HepG2 (cell line): Measurements from ENCODE around the gene DNAJC13. TPM values are rescaled to one million over a fixed set of nuclear protein-coding genes. Genes with fewer than 3 reads are reported as not detected.

Source experiments
- ATAC-seq: fragments of 200-7000 bp; cut with Tn5 transposase; 3 replicates; pipeline ENCODE4 v1.9.1; 2020; ENCODE audit warnings: mild to moderate bottlenecking, moderate library complexity
- BruUV-seq: library from RNA; stranded (reverse); fragments of 400-500 nt; replicated peaks from 2 replicates; lab custom pipeline; 2021; lab: Mats Ljungman, UMichigan
- CTCF ChIA-PET: fragments of 300-600 bp; formaldehyde crosslinking; extraction: SDS; loops from one replicate; lab custom pipeline; 2021; ENCODE audit warnings: low total read pairs, inconsistent platforms, low intra/inter-chr PET ratio; lab: Yijun Ruan, JAX
- POLR2A ChIA-PET: fragments of 350-600 bp; sonication (Branson Sonifier 250); formaldehyde crosslinking; loops from one replicate; lab custom pipeline; 2020; ENCODE audit warnings: antibody characterized with exemption, inconsistent platforms; lab: Yijun Ruan, JAX
- DNase-seq: peaks from one replicate; pipeline ENCODE4 v3.0.0-alpha.2; 2015; ENCODE audit warnings: low spot score
- FAIRE-seq: peaks from 3 replicates; lab custom pipeline; 2011; peaks lifted over from hg19 to GRCh38; lab: Jason Lieb, UNC
- H2AFZ ChIP-seq: one replicate; pipeline ENCODE4 v1.6.1; 2011; ENCODE audit warnings: low read length, inconsistent platforms
- H3K27ac ChIP-seq: fragments of 300-600 bp; 3 replicates; pipeline ENCODE4 v1.8.0; 2011; ENCODE audit warnings: mixed run types, mild to moderate bottlenecking, mixed read lengths, low read length, inconsistent platforms; ENCODE audit not compliant: insufficient read depth; ENCODE audit errors: extremely low read length
- H3K27me3 ChIP-seq, 2 experiments: fragments of 200-600 bp in 1 of 2; 2 replicates in 1 of 2; 3 replicates in 1 of 2; pipeline versions ENCODE4 v1.6.0 to v1.8.0; 2011; ENCODE audit warnings: low read length in 2 of 2, mild to moderate bottlenecking in 2 of 2, moderate library complexity in 2 of 2, inconsistent platforms in 1 of 2; ENCODE audit not compliant: insufficient read depth in 2 of 2, control insufficient read depth in 1 of 2
- H3K36me3 ChIP-seq, 2 experiments: fragments of 200-600 bp in 1 of 2; replicated peaks in 1 of 2; 2 replicates in 1 of 2; 3 replicates in 1 of 2; pipeline versions ENCODE4 v1.5.1 to v1.8.0; 2011; ENCODE audit warnings: low read length in 2 of 2, inconsistent platforms in 1 of 2; ENCODE audit not compliant: insufficient read depth in 2 of 2, control insufficient read depth in 1 of 2
- H3K4me1 ChIP-seq: 2 replicates; pipeline ENCODE4 v1.5.1; 2012; ENCODE audit warnings: low read length, inconsistent platforms; ENCODE audit not compliant: insufficient read depth
- H3K4me2 ChIP-seq: 2 replicates; pipeline ENCODE4 v1.6.0; 2011; ENCODE audit warnings: low read depth, low read length, inconsistent platforms
- H3K4me3 ChIP-seq, 3 experiments: fragments of 200-600 bp in 1 of 3; sonication (generic), shearing (Covaris generic) in 1 of 3; replicated peaks in 1 of 3; 2 replicates each; pipeline ENCODE4 v1.5.1; 2011 to 2016; ENCODE audit warnings: low read length in 3 of 3, inconsistent platforms in 2 of 3, low read depth in 2 of 3, mild to moderate bottlenecking in 2 of 3, control low read depth in 1 of 3, mixed read lengths in 1 of 3; ENCODE audit not compliant: insufficient read depth in 1 of 3
- H3K79me2 ChIP-seq: one replicate; pipeline ENCODE4 v1.6.1; 2011; ENCODE audit warnings: low read length, inconsistent platforms; ENCODE audit not compliant: insufficient read depth
- H3K9ac ChIP-seq: 2 replicates; pipeline ENCODE4 v1.6.0; 2011; ENCODE audit warnings: mild to moderate bottlenecking, low read depth, low read length, inconsistent platforms; ENCODE audit not compliant: insufficient read depth
- H3K9me3 ChIP-seq: 2 replicates; pipeline ENCODE4 v1.5.1; 2012; ENCODE audit warnings: mild to moderate bottlenecking, low read length
- H4K20me1 ChIP-seq: 2 replicates; pipeline ENCODE4 v1.6.0; 2011; ENCODE audit warnings: inconsistent platforms, mild to moderate bottlenecking, low read length, moderate library complexity; ENCODE audit not compliant: insufficient read depth
- EZH2 ChIP-seq: conservative IDR thresholded peaks from 2 replicates; pipeline ENCODE4 v1.6.1; 2012; ENCODE audit warnings: mild to moderate bottlenecking, low read depth, low read length, moderate library complexity
- JARID2 ChIP-seq: sonication (generic); formaldehyde crosslinking; IDR thresholded peaks from 2 replicates; pipeline ENCODE4 v1.8.1; 2023; ENCODE audit warnings: missing genetic modification reagents, inconsistent platforms; ENCODE audit not compliant: insufficient replicate concordance
- MYNN ChIP-seq: sonication (generic); formaldehyde crosslinking; IDR thresholded peaks from 2 replicates; pipeline ENCODE4 v1.4.0; 2020; ENCODE audit warnings: mild to moderate bottlenecking, low read depth, missing genetic modification reagents
- NBN ChIP-seq: fragments of 450-650 bp; conservative IDR thresholded peaks from 2 replicates; pipeline ENCODE4 v1.6.1; 2017
- NFIC ChIP-seq: IDR thresholded peaks from 2 replicates; pipeline ENCODE4 v1.6.1; 2012; ENCODE audit warnings: mild to moderate bottlenecking, low read length, inconsistent platforms
- POLR2G ChIP-seq: fragments of 200-400 bp; formaldehyde crosslinking; IDR thresholded peaks from 2 replicates; pipeline ENCODE4 v1.6.1; 2018; ENCODE audit warnings: mild to moderate bottlenecking, low read depth, low read length, moderate library complexity
- SKI ChIP-seq: fragments of 450-650 bp; IDR thresholded peaks from one replicate; pipeline ENCODE4 v1.6.1; 2018; ENCODE audit warnings: mild to moderate bottlenecking; ENCODE audit not compliant: partially characterized antibody
- TSC22D2 ChIP-seq: sonication (generic); formaldehyde crosslinking; IDR thresholded peaks from 2 replicates; pipeline ENCODE4 v1.5.1; 2020; ENCODE audit warnings: missing genetic modification reagents, mild to moderate bottlenecking, borderline replicate concordance
- ZFP36L1 ChIP-seq: sonication (generic); formaldehyde crosslinking; IDR thresholded peaks from 2 replicates; pipeline ENCODE4 v1.8.0; 2022; ENCODE audit warnings: mild to moderate bottlenecking, missing genetic modification reagents, moderate library complexity
- ZFP37 ChIP-seq: sonication (generic); formaldehyde crosslinking; IDR thresholded peaks from 2 replicates; pipeline ENCODE4 v1.4.0; 2020; ENCODE audit warnings: missing genetic modification reagents, borderline replicate concordance
- ZNF235 ChIP-seq: sonication (generic); formaldehyde crosslinking; IDR thresholded peaks from 2 replicates; pipeline ENCODE4 v1.8.1; 2023; ENCODE audit warnings: mild to moderate bottlenecking, missing genetic modification reagents, borderline replicate concordance
- ZNF563 ChIP-seq: sonication (generic); formaldehyde crosslinking; IDR thresholded peaks from 2 replicates; pipeline ENCODE4 v1.8.0; 2022; ENCODE audit warnings: mild to moderate bottlenecking, moderate library complexity, missing genetic modification reagents
- ZNF737 ChIP-seq: sonication (generic); formaldehyde crosslinking; IDR thresholded peaks from 2 replicates; pipeline ENCODE4 v1.5.0; 2020; ENCODE audit warnings: missing genetic modification reagents, mild to moderate bottlenecking, borderline replicate concordance
- WGBS: methylation state at CpG from one replicate; pipeline ENCODE4 v1.1.6; 2017; ENCODE audit warnings: low lambda C conversion rate; 5-methylcytosine and 5-hydroxymethylcytosine counted together
- in situ Hi-C: cut with HindIII; loops from 2 replicates; pipeline ENCODE4 v1.10.0; 2017; ENCODE audit warnings: low pct_unique_long_range_greater_than_20kb; ENCODE audit not compliant: extremely low pct_ligation_motif_present
- intact Hi-C: fragments of 100-400 bp; cut with micrococcal nuclease; formaldehyde crosslinking; loops from one replicate; pipeline ENCODE4 v1.10.0; 2022; ENCODE audit not compliant: unreplicated experiment
- polyA plus RNA-seq, 8 experiments: library from polyadenylated mRNA; depleted of rRNA in 3 of 8; stranded (reverse) in 7 of 8; unstranded in 1 of 8; fragments of >200 nt; fragmentation: Illumina TruSeq in 4 of 8; extraction: Trizol in 4 of 8; gene quantifications; 2 replicates each; pipeline versions ENCODE4 v1.2.1 to v1.2.3, GENCODE V29; 2011 to 2016; ENCODE audit warnings: low read depth in 4 of 8, missing spikeins in 1 of 8, mixed read lengths in 1 of 8; ENCODE audit not compliant: insufficient read depth in 1 of 8
- total RNA-seq, 5 experiments: library from RNA; depleted of rRNA; stranded (reverse); fragments of >200 nt; fragmentation: Illumina TruSeq; extraction: Trizol; gene quantifications; 2 replicates each; pipeline ENCODE4 v1.2.3, GENCODE V29; 2016; ENCODE audit warnings: low read depth in 1 of 5
- TF ChIP-seq, protein P1 (sequence below): sonication (generic); formaldehyde crosslinking; IDR thresholded peaks from 2 replicates; pipeline ENCODE4 v1.5.0; 2020; ENCODE audit warnings: missing genetic modification reagents
- TF ChIP-seq, protein P2 (sequence below): sonication (generic); formaldehyde crosslinking; IDR thresholded peaks from 2 replicates; pipeline ENCODE4 v1.5.1; 2020; ENCODE audit warnings: missing genetic modification reagents, mild to moderate bottlenecking, borderline replicate concordance

DNAJC13 gene
- total and polyA plus RNA-seq, 2 of the 13 experiments (the other 11 are each of a cell fraction or from before 2014, with no cell fraction given) = 9.1 to 26.2 TPM

DNA sequence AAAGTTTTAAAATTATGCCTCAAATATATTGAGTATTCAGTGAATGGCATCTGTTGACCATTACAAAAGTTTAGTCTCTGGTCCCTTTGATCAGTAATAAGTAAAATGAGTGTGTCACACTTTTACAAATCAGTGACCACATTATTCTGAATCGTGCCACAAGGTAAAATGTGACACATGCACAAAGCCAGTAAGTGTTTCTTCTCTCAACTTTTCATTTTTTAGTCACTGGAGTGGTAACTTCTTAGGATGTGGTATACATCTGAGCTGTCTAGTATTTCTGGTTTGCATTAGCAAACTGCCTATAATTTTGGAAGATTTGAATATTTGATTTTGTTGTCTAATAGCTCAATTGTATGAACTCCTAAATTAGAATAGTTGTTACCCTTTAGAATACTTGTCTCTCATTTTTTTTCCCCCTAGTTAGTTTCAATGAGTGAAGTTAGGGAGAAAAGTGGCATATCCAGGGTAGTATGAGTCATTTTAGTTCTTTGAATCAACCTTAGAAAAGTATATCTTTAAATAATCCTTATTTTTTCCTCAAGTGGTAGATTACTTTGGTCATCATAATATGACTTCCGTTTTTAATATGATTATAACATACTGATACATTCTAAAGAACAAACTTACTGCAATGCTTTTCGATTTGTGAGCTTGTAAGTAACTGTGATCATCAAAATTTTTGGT, 18.1 kb downstream of the DNAJC13 start:
- BruUV-seq = no TSS peak
- FAIRE-seq = no peak
- Histone ChIP-seq H3K4me3 (no peak overlapping the region), H3K4me1 (no peaks in the 10 kb centered on the region)
- intact Hi-C loops = no loop called here
- TF ChIP-seq POLR2G (no peak), ZNF737 (CRISPR knock-in tag) (no peak), TSC22D2 (CRISPR knock-in tag) (no peak), JARID2 (no peak), ZNF235 (CRISPR knock-in tag) (no peak), ZNF563 (no peak), ZFP37 (no peak), NBN (no peak), NFIC (no peak), EZH2 (no peak), SKI (no peak), MYNN (CRISPR knock-in tag) (no peak), ZFP36L1 (CRISPR knock-in tag) (no peak)
- TF ChIP-seq, protein P1, sequence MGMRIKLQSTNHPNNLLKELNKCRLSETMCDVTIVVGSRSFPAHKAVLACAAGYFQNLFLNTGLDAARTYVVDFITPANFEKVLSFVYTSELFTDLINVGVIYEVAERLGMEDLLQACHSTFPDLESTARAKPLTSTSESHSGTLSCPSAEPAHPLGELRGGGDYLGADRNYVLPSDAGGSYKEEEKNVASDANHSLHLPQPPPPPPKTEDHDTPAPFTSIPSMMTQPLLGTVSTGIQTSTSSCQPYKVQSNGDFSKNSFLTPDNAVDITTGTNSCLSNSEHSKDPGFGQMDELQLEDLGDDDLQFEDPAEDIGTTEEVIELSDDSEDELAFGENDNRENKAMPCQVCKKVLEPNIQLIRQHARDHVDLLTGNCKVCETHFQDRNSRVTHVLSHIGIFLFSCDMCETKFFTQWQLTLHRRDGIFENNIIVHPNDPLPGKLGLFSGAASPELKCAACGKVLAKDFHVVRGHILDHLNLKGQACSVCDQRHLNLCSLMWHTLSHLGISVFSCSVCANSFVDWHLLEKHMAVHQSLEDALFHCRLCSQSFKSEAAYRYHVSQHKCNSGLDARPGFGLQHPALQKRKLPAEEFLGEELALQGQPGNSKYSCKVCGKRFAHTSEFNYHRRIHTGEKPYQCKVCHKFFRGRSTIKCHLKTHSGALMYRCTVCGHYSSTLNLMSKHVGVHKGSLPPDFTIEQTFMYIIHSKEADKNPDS (CRISPR knock-in tag) = no peak
- TF ChIP-seq, protein P2, sequence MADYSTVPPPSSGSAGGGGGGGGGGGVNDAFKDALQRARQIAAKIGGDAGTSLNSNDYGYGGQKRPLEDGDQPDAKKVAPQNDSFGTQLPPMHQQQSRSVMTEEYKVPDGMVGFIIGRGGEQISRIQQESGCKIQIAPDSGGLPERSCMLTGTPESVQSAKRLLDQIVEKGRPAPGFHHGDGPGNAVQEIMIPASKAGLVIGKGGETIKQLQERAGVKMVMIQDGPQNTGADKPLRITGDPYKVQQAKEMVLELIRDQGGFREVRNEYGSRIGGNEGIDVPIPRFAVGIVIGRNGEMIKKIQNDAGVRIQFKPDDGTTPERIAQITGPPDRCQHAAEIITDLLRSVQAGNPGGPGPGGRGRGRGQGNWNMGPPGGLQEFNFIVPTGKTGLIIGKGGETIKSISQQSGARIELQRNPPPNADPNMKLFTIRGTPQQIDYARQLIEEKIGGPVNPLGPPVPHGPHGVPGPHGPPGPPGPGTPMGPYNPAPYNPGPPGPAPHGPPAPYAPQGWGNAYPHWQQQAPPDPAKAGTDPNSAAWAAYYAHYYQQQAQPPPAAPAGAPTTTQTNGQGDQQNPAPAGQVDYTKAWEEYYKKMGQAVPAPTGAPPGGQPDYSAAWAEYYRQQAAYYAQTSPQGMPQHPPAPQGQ (CRISPR knock-in tag) = no peak
- TF ChIP-seq, all 625 proteins: peak for 0
- in situ Hi-C loops = no loop called here
- ChIA-PET CTCF (no interaction called here), POLR2A (no interaction called here)
- no peaks in the 10 kb centered on the region for H4K20me1 ChIP-seq
- ATAC-seq (no peak), DNase-seq (no peak)
- no peaks in the 10 kb centered on the region for H3K9me3 ChIP-seq
- no peak overlapping the region for H2AFZ ChIP-seq
- no peak overlapping the region for H3K27ac ChIP-seq
- no peaks in the 10 kb centered on the region for H3K36me3 ChIP-seq
- WGBS = 95% methylated on average over 3 of the region's 3 CpGs
- H3K9ac ChIP-seq = no peak overlapping the region
- H3K4me2 ChIP-seq = no peak overlapping the region
- H3K27me3 ChIP-seq = no peaks in the 10 kb centered on the region; a peak in 1 of 5 replicates
- no peaks in the 10 kb centered on the region for H3K79me2 ChIP-seq
